ENCODE results near the gene IMPA2.
"Not testable (repeated sequence)": the region's sequence is repeated elsewhere in the genome, so short reads cannot be mapped to it uniquely, and the experiment has no call there.

Gene IMPA2

DNA sequence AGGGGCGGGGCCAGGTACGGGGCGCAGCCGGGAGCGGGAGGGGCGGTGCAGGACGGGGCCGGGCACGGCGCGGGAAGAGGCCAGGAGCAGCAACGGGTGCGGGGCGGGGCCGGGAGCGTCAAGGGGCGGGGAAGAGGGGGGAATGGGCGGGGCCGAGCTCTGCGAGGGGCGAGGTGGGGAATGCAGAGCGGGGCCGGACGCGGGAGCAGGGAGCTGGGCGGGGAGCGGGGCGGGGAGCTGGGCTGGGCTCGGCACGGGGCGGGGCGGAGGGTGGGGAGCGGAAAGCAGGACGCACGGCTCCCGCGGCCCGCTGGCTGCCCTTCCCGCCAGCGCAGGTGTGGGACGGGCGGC is at the start of gene IMPA2:
Gene IMPA2, plus strand, starts transcription at position 316 of the 351 bp plus-strand sequence. CDS start 163 bp downstream, outside the sequence.
- H3K27ac ChIP-seq (ENCODE audit: low read depth, low read length), result peak within 1 kb of the TSS; percentile 99
- H3K4me1 ChIP-seq (ENCODE audit: control insufficient read depth, insufficient read depth, low read length), result peaks cover 32% of the 10 kb centered on the region
- no peaks in the 10 kb centered on the region for H3K27me3 ChIP-seq (ENCODE audit: control insufficient read depth, insufficient read depth, low read length)
- H3K9me3 ChIP-seq (ENCODE audit: control insufficient read depth, insufficient read depth, low read length), result no peaks in the 10 kb centered on the region
- peak within 1 kb of the TSS; percentile 91 for H3K9ac ChIP-seq (ENCODE audit: low read depth, low read length)
- peak within 1 kb of the TSS; percentile 83 for H3K4me3 ChIP-seq (ENCODE audit: low read depth, low read length)
- 0 out of 2 replicates have a peak, but pooled peaks cover 7% of the 10 kb centered on the region for H3K36me3 ChIP-seq (ENCODE audit: control insufficient read depth, insufficient read depth, low read length)

DNA sequence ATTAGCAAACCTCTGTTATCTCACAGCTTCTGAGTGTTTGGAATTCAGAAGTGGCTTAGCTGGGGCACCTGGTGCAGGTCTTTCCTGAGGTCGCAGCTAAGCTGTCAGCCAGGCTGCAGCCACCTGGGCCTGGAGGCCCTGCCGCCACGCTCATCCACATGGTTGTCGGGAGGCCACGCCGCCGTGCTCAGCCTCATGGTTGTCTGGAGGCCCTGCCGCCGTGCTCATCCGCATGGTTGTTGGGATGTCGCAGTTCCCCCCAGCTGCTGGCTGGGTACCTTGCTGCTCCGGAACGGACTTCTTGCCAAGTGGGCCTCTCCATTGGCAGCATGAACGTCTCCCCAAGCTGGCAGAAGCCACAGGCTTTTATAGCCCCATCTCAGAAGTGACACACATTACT is 48.9 kb upstream of the IMPA2 start:
- Histone ChIP-seq H3K27ac (ENCODE audit: low read depth, low read length) (no peak overlapping the region), H3K9ac (ENCODE audit: low read depth, low read length) (no peak overlapping the region), H3K4me1 (ENCODE audit: control insufficient read depth, insufficient read depth, low read length) (no peaks in the 10 kb centered on the region), H3K27me3 (ENCODE audit: control insufficient read depth, insufficient read depth, low read length) (no peaks in the 10 kb centered on the region), H3K4me3 (ENCODE audit: low read depth, low read length) (no peak overlapping the region), H3K36me3 (ENCODE audit: control insufficient read depth, insufficient read depth, low read length) (no peaks in the 10 kb centered on the region), H3K9me3 (ENCODE audit: control insufficient read depth, insufficient read depth, low read length) (no peaks in the 10 kb centered on the region)

DNA sequence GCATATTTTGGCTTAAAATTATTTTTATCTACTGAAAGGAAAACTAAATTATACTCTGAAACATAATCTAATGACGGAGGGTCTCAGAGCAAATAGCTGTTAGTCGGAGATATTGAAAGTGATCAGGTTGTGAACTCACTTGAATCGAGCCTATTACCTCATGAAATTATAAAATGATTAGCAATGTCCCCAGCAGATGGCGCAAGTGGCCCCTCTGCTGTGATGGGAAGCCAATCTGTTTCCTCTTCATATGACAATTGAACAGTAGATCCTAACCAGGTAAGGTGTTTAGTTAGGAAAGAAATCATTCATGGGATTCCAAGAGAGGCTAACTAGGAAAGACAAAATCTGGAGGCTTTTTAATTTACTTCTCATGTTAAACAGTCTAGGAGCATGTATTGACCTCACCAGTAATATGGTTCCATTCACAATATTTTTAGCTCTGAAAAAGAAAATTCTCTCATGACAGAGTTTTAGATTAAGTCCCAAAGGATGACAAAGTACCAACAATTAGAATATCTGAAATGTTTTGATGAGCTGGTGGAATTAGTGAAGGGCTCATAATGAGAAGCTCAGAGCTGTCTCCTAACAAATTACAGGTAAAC is 43.3 kb upstream of the IMPA2 start:
- H3K9ac ChIP-seq (ENCODE audit: low read depth, low read length), result no peak overlapping the region
- no peaks in the 10 kb centered on the region; the same call in 1 of the 2 replicates for H3K4me1 ChIP-seq (ENCODE audit: control insufficient read depth, insufficient read depth, low read length)
- no peaks in the 10 kb centered on the region for H3K9me3 ChIP-seq (ENCODE audit: control insufficient read depth, insufficient read depth, low read length)
- no peaks in the 10 kb centered on the region for H3K36me3 ChIP-seq (ENCODE audit: control insufficient read depth, insufficient read depth, low read length)
- H3K27me3 ChIP-seq (ENCODE audit: control insufficient read depth, insufficient read depth, low read length), result no peaks in the 10 kb centered on the region
- no peak overlapping the region for H3K4me3 ChIP-seq (ENCODE audit: low read depth, low read length)
- H3K27ac ChIP-seq (ENCODE audit: low read depth, low read length), result no peak overlapping the region

DNA sequence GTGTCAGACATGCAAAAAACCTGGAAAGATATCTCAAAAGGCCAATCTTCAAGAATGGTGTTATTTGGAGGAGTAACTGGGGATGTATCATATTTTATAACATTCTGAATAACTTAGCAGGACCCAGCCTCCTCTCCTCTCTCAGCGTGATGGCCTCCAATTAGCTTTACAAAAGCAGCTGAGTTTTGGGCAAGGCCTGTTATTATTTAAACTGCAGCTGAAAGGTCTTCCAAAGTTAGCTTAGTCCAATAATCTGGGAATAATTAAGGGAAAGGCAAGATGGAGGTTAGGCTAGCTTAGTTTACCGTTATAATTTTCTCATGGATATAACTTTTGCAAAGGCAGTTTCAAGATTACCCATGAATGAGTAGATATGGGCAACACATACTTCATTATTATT is 40.4 kb upstream of the IMPA2 start:
- Histone ChIP-seq H3K27me3 (ENCODE audit: control insufficient read depth, insufficient read depth, low read length) (no peaks in the 10 kb centered on the region), H3K27ac (ENCODE audit: low read depth, low read length) (no peak overlapping the region), H3K4me1 (ENCODE audit: control insufficient read depth, insufficient read depth, low read length) (no peaks in the 10 kb centered on the region; the same call in 1 of the 2 replicates), H3K9ac (ENCODE audit: low read depth, low read length) (no peak overlapping the region), H3K9me3 (ENCODE audit: control insufficient read depth, insufficient read depth, low read length) (no peaks in the 10 kb centered on the region), H3K36me3 (ENCODE audit: control insufficient read depth, insufficient read depth, low read length) (no peaks in the 10 kb centered on the region), H3K4me3 (ENCODE audit: low read depth, low read length) (no peak overlapping the region)

DNA sequence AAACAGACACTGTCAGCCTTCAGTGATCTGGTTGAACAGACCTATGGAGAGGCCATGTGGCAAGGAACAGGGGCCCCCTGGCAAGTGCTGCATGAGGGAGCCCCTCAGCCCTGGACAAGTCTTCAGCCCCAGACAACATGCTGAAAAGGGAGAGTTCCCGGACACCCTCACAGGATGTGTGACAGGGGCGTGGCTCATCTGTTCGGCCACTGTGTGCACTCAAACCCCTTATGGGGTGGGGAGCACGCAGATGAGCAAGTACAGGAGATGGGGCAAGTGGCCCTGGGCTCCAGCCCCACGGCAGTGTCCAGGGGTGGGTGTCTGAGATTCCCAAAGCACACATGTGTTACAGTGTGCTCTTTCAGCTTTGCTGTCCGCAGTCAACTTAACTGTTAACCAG is 37.8 kb upstream of the IMPA2 start:
- no peak overlapping the region for H3K27ac ChIP-seq (ENCODE audit: low read depth, low read length)

DNA sequence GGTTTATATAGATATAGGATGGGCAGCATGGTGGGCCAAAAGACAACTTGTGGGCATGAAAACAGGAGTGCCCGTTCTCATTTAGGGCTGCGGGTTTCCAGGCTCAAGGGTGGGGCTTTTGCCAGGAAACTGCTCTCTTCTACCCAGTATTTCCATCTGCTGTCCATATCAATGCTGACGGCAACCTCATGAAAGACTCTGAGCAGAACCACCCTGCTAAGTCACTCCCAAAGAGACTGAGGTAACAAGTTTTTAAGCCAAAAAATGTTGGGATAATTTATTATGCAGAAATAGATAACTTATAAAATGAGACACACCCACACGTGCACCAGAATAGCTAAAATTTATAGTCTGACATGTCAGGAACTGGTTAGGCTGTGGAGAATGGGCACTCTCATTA is 37.1 kb upstream of the IMPA2 start:
- H3K36me3 ChIP-seq (ENCODE audit: control insufficient read depth, insufficient read depth, low read length), result no peaks in the 10 kb centered on the region
- H3K27ac ChIP-seq (ENCODE audit: low read depth, low read length), result no peak overlapping the region
- no peaks in the 10 kb centered on the region for H3K9me3 ChIP-seq (ENCODE audit: control insufficient read depth, insufficient read depth, low read length)
- H3K4me1 ChIP-seq (ENCODE audit: control insufficient read depth, insufficient read depth, low read length), result peaks cover 18% of the 10 kb centered on the region
- H3K4me3 ChIP-seq (ENCODE audit: low read depth, low read length), result no peak overlapping the region
- no peak overlapping the region for H3K9ac ChIP-seq (ENCODE audit: low read depth, low read length)
- no peaks in the 10 kb centered on the region for H3K27me3 ChIP-seq (ENCODE audit: control insufficient read depth, insufficient read depth, low read length)

More for the DNA sequence above, 37.8 kb upstream of the IMPA2 start:
- no peak overlapping the region for H3K4me3 ChIP-seq (ENCODE audit: low read depth, low read length)
- peaks cover 11% of the 10 kb centered on the region for H3K4me1 ChIP-seq (ENCODE audit: control insufficient read depth, insufficient read depth, low read length)
- H3K27me3 ChIP-seq (ENCODE audit: control insufficient read depth, insufficient read depth, low read length), result no peaks in the 10 kb centered on the region
- no peak overlapping the region for H3K9ac ChIP-seq (ENCODE audit: low read depth, low read length)
- H3K36me3 ChIP-seq (ENCODE audit: control insufficient read depth, insufficient read depth, low read length), result no peaks in the 10 kb centered on the region
- H3K9me3 ChIP-seq (ENCODE audit: control insufficient read depth, insufficient read depth, low read length), result no peaks in the 10 kb centered on the region

DNA sequence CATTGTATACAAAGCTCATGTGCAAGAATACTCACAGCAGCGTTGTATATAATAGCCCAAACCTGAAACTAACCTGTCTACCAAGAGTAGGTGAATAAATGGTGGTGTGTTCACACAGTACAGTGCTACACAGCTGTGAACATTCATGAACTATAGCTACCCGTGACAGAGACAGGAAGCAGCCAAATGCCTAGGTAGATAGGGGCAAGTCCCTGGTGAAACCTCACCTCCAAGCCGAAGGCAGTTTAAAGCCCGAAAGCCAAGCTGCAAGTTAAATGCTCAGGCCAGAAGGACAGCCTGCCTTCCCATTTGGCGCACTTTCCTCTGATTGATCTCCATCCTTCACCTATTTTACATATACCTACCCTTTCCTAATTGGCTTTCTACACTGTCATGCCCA is 36.5 kb upstream of the IMPA2 start:
- Histone ChIP-seq H3K9ac (ENCODE audit: low read depth, low read length) (no peak overlapping the region), H3K9me3 (ENCODE audit: control insufficient read depth, insufficient read depth, low read length) (no peaks in the 10 kb centered on the region), H3K4me1 (ENCODE audit: control insufficient read depth, insufficient read depth, low read length) (peaks cover 20% of the 10 kb centered on the region), H3K36me3 (ENCODE audit: control insufficient read depth, insufficient read depth, low read length) (no peaks in the 10 kb centered on the region), H3K4me3 (ENCODE audit: low read depth, low read length) (no peak overlapping the region), H3K27me3 (ENCODE audit: control insufficient read depth, insufficient read depth, low read length) (no peaks in the 10 kb centered on the region), H3K27ac (ENCODE audit: low read depth, low read length) (no peak overlapping the region)

DNA sequence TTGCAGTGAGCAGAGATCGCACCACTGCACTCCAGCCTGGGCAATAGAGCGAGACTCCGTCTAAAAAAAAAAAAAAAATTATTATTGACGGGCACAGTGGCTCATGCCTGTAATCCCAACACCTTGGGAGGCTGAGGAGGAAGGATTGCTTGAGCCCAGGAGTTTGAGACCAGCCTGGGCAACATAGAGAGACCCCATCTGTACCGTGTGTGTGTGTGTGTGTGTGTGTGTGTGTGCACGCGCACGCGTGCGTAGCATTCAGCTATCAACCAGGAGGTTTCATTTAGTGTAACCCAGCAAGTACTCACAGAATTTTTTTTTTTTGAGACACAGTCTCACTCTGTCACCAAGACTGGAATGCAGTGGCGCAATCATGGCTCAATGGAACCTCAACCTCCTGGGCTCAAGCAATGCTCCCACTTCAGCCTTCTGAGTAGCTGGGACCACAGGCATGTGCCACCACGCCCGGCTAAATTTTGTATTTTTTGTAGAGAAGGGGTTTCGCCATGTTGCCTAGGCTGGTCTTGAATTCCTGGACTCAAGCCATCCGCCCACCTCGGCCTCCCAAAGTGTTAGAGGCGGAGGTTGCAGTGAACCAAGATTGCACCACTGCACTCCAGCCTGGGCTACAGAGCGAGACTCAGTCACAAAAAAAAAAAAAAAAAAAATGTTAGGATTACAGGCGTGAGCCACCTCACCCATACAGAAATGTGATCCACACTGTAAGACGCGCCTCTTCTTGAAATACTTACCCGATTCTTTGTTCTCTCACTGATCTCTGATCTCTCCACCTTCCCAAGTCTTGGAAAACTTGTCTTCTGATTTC is 35.3 kb upstream of the IMPA2 start:
- H3K36me3 ChIP-seq (ENCODE audit: control insufficient read depth, insufficient read depth, low read length); H3K9ac ChIP-seq (ENCODE audit: low read depth, low read length); H3K9me3 ChIP-seq (ENCODE audit: control insufficient read depth, insufficient read depth, low read length); H3K27me3 ChIP-seq (ENCODE audit: control insufficient read depth, insufficient read depth, low read length): not testable (repeated sequence)
- Histone ChIP-seq H3K4me1 (ENCODE audit: control insufficient read depth, insufficient read depth, low read length) (peaks cover 20% of the 10 kb centered on the region), H3K27ac (ENCODE audit: low read depth, low read length) (peak overlapping the region; percentile 93), H3K4me3 (ENCODE audit: low read depth, low read length) (peak overlapping the region; percentile 57; the same call in 1 of the 2 replicates)

DNA sequence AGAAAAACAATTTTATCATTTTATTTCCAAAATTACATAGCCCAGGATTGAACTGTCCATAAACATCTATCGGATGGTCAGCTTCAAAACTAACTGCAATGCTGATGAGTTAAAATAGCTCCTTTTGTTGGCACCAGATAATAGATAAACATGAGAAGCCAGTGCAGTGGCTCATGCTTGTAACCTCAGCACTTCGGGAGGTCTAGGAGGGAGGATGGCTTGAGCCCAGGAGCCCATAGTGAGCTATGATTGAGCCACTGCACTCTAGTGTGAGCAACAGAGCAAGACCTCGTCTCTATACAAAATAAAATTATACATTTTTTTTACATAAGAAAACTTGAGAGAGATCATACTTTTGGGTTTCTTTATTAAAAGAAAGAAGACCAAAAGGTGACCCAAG is 34.6 kb upstream of the IMPA2 start:
- peak overlapping the region; percentile 93 for H3K27ac ChIP-seq (ENCODE audit: low read depth, low read length)
- H3K36me3 ChIP-seq (ENCODE audit: control insufficient read depth, insufficient read depth, low read length), result no peaks in the 10 kb centered on the region
- H3K9ac ChIP-seq (ENCODE audit: low read depth, low read length), result no peak overlapping the region
- H3K9me3 ChIP-seq (ENCODE audit: control insufficient read depth, insufficient read depth, low read length), result no peaks in the 10 kb centered on the region
- peaks cover 20% of the 10 kb centered on the region for H3K4me1 ChIP-seq (ENCODE audit: control insufficient read depth, insufficient read depth, low read length)
- peak overlapping the region; percentile 57 for H3K4me3 ChIP-seq (ENCODE audit: low read depth, low read length)
- no peaks in the 10 kb centered on the region for H3K27me3 ChIP-seq (ENCODE audit: control insufficient read depth, insufficient read depth, low read length)

DNA sequence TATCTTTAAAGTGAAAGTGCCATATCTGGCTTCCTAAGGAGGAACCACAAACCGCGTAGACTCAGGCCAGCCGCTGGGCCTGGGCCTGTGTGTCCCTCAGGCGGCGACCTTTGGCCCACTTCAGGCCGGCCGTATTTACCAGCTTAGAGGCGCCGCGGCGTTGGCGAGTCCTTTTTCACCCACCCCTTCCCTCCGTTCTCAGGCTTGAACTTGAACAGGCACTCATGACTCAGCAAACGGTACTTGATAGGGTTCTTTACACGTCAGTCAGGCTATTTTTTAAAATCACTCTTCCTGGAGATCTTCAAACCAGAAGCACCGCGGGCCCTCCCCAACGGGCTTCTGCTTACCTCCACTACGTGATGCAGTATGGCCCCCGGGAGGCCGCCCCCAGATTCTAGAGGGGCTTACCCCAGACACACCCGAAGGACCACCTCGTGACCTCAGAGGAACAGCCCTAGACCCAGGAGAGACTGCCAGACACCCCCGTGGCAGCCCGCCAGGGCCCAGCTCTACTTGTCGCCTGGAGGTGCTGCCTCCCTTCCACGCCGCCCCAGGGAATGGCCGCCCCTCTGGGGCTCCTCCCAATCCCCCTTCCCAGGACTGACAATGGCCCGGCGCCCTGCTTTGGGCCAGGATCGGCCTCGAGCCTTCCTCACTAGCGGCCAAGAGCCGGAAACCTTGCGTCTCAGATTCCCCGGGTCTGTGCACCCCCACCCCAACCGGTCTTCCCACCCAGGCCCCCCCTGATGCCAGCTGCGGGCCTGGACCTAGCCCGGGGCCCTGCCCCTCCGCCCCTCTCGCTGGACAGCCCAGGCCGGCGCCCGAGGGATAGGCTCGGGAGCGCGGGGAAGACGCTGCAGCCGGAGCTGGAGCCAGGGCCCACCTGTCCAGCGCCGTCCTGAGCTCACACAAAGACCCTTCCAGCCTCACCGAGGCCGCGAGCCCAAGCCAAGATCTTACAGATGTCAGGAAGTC is 33.8 kb upstream of the IMPA2 start:
- Histone ChIP-seq H3K27ac (ENCODE audit: low read depth, low read length) (peak overlapping the region; percentile 93), H3K27me3 (ENCODE audit: control insufficient read depth, insufficient read depth, low read length) (no peaks in the 10 kb centered on the region), H3K9me3 (ENCODE audit: control insufficient read depth, insufficient read depth, low read length) (no peaks in the 10 kb centered on the region), H3K9ac (ENCODE audit: low read depth, low read length) (peak overlapping the region; percentile 78), H3K4me1 (ENCODE audit: control insufficient read depth, insufficient read depth, low read length) (peaks cover 22% of the 10 kb centered on the region), H3K36me3 (ENCODE audit: control insufficient read depth, insufficient read depth, low read length) (no peaks in the 10 kb centered on the region), H3K4me3 (ENCODE audit: low read depth, low read length) (peak overlapping the region; percentile 57)
